ENCODE results near the gene TM9SF2. TPM values are rescaled to one million over a fixed set of nuclear protein-coding genes. Genes with fewer than 3 reads are reported as not detected.
A peak's percentile ranks its signal among the peaks of the same experiment; 100 is the strongest.

TM9SF2 gene
- polyA plus RNA-seq, 2 of the 4 experiments (the other 2 are of a cell fraction), result 58.8 to 114 TPM

- DNase-seq (ENCODE audit: low read depth in 1 of 2, low spot score in 1 of 2), result no peak
- Histone ChIP-seq H3K4me1 (peaks cover 14% of the 10 kb centered on the region), H3K9me3 (no peaks in the 10 kb centered on the region), H3K4me3 (no peak overlapping the region), H3K27ac (no peak overlapping the region), H3K4me2 (0 out of 3 replicates have a peak overlapping the region, but pooled peaks have one; percentile 3)
- WGBS (ENCODE audit: missing lambda C conversion rate), result 69% methylated on average over 4 of the region's 4 CpGs
- POLR2A ChIA-PET, result no interaction called here
- no peak for ATAC-seq
- CTCF ChIA-PET, result interaction anchor here (1.2 to 2.0 kb wide), 3 partner anchors 45 to 105 kb away, joined by 3 to 4 read pairs (median 4); no protein-coding TSS in a partner anchor
- no peak for FAIRE-seq
- TF ChIP-seq HOXB13 (CRISPR knock-in tag; IDR thresholded peaks at IDR 0.05; ENCODE audit: low read depth), result no peak
- TF ChIP-seq NFE2L2 (conservative IDR thresholded peaks at IDR 0.05; ENCODE audit: low read length), result no peak
- no peak for TF ChIP-seq MAZ (IDR thresholded peaks at IDR 0.05; ENCODE audit: borderline replicate concordance, low read depth, low read length)
- TF ChIP-seq HDAC2 (IDR thresholded peaks at IDR 0.05), result no peak
- TF ChIP-seq EP300 (IDR thresholded peaks at IDR 0.05), result no peak
- no peak for TF ChIP-seq USF2 (IDR thresholded peaks at IDR 0.05)
These were observed 109.5 kb downstream of the TM9SF2 start for GRCh38 chr13:99610702-99611289.

Small RNA genes within 50 kb of the gene (small RNA-seq; reads per million reads assigned to genes)
- 0 to 0.08 (median 0) reads per million in 6 experiments for gene AL139035.1

Other genes with a start within 250 kb of the TM9SF2 start
- gene GPR18, start 243.1 kb upstream of the TM9SF2 start, polyA plus RNA-seq (2011; rRNA removed), result not detected in 2 replicates
- gene GPR18, start 243.1 kb upstream of the TM9SF2 start, polyA plus RNA-seq (2017; fragmentation: RNase III; extraction: RNeasy Plus Mini Kit Qiagen cat#74134 plus additional on column Dnase treatment), result not detected in 3 replicates
- gene GPR183, start 194.1 kb upstream of the TM9SF2 start, polyA plus RNA-seq (2011; rRNA removed), result not detected in 2 replicates
- not detected in 3 replicates for gene GPR183, start 194.1 kb upstream of the TM9SF2 start, polyA plus RNA-seq (2017; fragmentation: RNase III; extraction: RNeasy Plus Mini Kit Qiagen cat#74134 plus additional on column Dnase treatment)
- 6.9 and 8.1 TPM in 2 replicates for gene CLYBL, start 105.2 kb downstream of the TM9SF2 start, polyA plus RNA-seq (2011; rRNA removed)
- 2.0 to 2.5 TPM (median 2.2 TPM) in 3 replicates for gene CLYBL, start 105.2 kb downstream of the TM9SF2 start, polyA plus RNA-seq (2017; fragmentation: RNase III; extraction: RNeasy Plus Mini Kit Qiagen cat#74134 plus additional on column Dnase treatment)